Glomerular visceral epithelial cell (primary cell): ENCODE data around the gene PLCXD3.
"Not testable (repeated sequence)": the region's sequence is repeated elsewhere in the genome, so short reads cannot be mapped to it uniquely, and the experiment has no call there.

Experiments
- DNase-seq: peaks from one replicate; pipeline ENCODE4 v3.0.0-alpha.2; 2016; ENCODE audit errors: extremely low spot score

Gene PLCXD3

GRCh38 chr5:41356786-41357185 lies 153.6 kb downstream of the PLCXD3 start:
- DNase-seq = no peak

- DNase-seq = no peak
Measured at GRCh38 chr5:41349846-41350245, 160.6 kb downstream of the PLCXD3 start.

GRCh38 chr5:41347569-41347968 lies 162.8 kb downstream of the PLCXD3 start:
- no peak for DNase-seq

- DNase-seq = no peak
Measured at GRCh38 chr5:41346609-41347008, 163.8 kb downstream of the PLCXD3 start.

GRCh38 chr5:41345295-41345694 lies 165.1 kb downstream of the PLCXD3 start:
- DNase-seq = no peak

GRCh38 chr5:41339339-41339738 lies 171.1 kb downstream of the PLCXD3 start:
- no peak for DNase-seq

- no peak for DNase-seq
Measured at GRCh38 chr5:41338136-41338675, 172.2 kb downstream of the PLCXD3 start.

- DNase-seq = no peak
Measured at GRCh38 chr5:41337724-41338123, 172.7 kb downstream of the PLCXD3 start.

GRCh38 chr5:41337216-41337615 lies 173.2 kb downstream of the PLCXD3 start:
- DNase-seq = no peak

GRCh38 chr5:41336471-41336870 lies 173.9 kb downstream of the PLCXD3 start:
- no peak for DNase-seq

- no peak for DNase-seq
Measured at GRCh38 chr5:41335596-41336181, 174.7 kb downstream of the PLCXD3 start.

GRCh38 chr5:41334758-41335157 lies 175.6 kb downstream of the PLCXD3 start:
- no peak for DNase-seq

GRCh38 chr5:41334221-41334620 lies 176.2 kb downstream of the PLCXD3 start:
- no peak for DNase-seq

- no peak for DNase-seq
Measured at GRCh38 chr5:41325074-41325473, 185.3 kb downstream of the PLCXD3 start.

- not testable (repeated sequence) for DNase-seq
Measured at GRCh38 chr5:41322826-41323225, 187.6 kb downstream of the PLCXD3 start.

- DNase-seq = no peak
Measured at GRCh38 chr5:41312478-41313060, 197.8 kb downstream of the PLCXD3 start.

- no peak for DNase-seq
Measured at GRCh38 chr5:41312066-41312465, 198.3 kb downstream of the PLCXD3 start.

GRCh38 chr5:41309275-41309674 lies 201.1 kb downstream of the PLCXD3 start:
- DNase-seq = no peak

- no peak for DNase-seq
Measured at GRCh38 chr5:41306005-41306404, 204.4 kb downstream of the PLCXD3 start.

- no peak for DNase-seq
Measured at GRCh38 chr5:41305056-41305455, 205.3 kb downstream of the PLCXD3 start.

GRCh38 chr5:41296066-41296465 lies 214.3 kb downstream of the PLCXD3 start:
- DNase-seq = no peak

- DNase-seq = no peak
Measured at GRCh38 chr5:41291323-41291722, 219.1 kb downstream of the PLCXD3 start.

- DNase-seq = no peak
Measured at GRCh38 chr5:41290810-41291209, 219.6 kb downstream of the PLCXD3 start.
